Mucosa of descending colon (tissue), 3 donors: ENCODE results near the gene LGI1. TPM values are rescaled to one million over a fixed set of nuclear protein-coding genes. Genes with fewer than 3 reads are reported as not detected.

Experiments used
- ATAC-seq: fragments of 200-7000 bp; cut with Tn5 transposase; one replicate; pipeline ENCODE4 v1.9.1; 2020; ENCODE audit warnings: mild to moderate bottlenecking, moderate library complexity
- DNase-seq, 3 donors: peaks; one replicate each; pipeline ENCODE4 v3.0.0-alpha.2; 2020
- H3K36me3 ChIP-seq: fragments of 200-600 bp; one replicate; pipeline ENCODE4 v1.8.0; 2021; ENCODE audit warnings: low read depth, mild to moderate bottlenecking
- H3K4me1 ChIP-seq: fragments of 200-600 bp; one replicate; pipeline ENCODE4 v1.8.0; 2021; ENCODE audit warnings: low read depth, mild to moderate bottlenecking
- H3K4me3 ChIP-seq: fragments of 200-600 bp; one replicate; pipeline ENCODE4 v1.8.0; 2021; ENCODE audit warnings: mild to moderate bottlenecking
- H3K9me3 ChIP-seq: fragments of 200-600 bp; one replicate; pipeline ENCODE4 v1.8.0; 2021; ENCODE audit warnings: mild to moderate bottlenecking
- CTCF ChIP-seq: fragments of 200-600 bp; IDR thresholded peaks from one replicate; pipeline ENCODE4 v1.8.0; 2022; ENCODE audit warnings: antibody characterized with exemption, mild to moderate bottlenecking
- intact Hi-C, 2 donors: fragments of 100-400 bp; cut with DNase I in 1 of 2; cut with micrococcal nuclease in 1 of 2; formaldehyde crosslinking; loops; one replicate each; pipeline versions ENCODE4 v1.11.0 to v1.11.1; 2022; cut with DNase I, micrococcal nuclease
- total RNA-seq, 3 donors: library from RNA; stranded (reverse); fragmentation: NEBNext Ultra II Directional in 2 of 3; extraction: Animal tissue kit (Norgen Biotek cat#: 25700) in 2 of 3; gene quantifications; one replicate each; pipeline versions ENCODE4 v1.2.1 to v1.2.4, GENCODE V29; 2021 to 2023
- donor health status: DM: no; HTN: no; CAD: no; lungs with moderate emphysema.
- donor health status: DM: no; HTN: no; CAD: no.
- donor health status: DM: no; HTN: yes; CAD: no.

Gene LGI1
- total RNA-seq, 3 donors from 2014 or later = 0.69 to 6.3 (median 1.3) TPM

GRCh38 chr10:93726024-93726423 lies 31.7 kb upstream of the LGI1 start:
- DNase-seq = no peak
- no peaks in the 10 kb centered on the region for H3K36me3 ChIP-seq
- ATAC-seq = no peak
- H3K9me3 ChIP-seq = no peaks in the 10 kb centered on the region
- H3K4me1 ChIP-seq = no peaks in the 10 kb centered on the region
- intact Hi-C loops = no loop called here
- no peak for TF ChIP-seq CTCF
- H3K4me3 ChIP-seq = no peak overlapping the region

- Histone ChIP-seq H3K4me1 (peaks cover 6% of the 10 kb centered on the region), H3K4me3 (no peak overlapping the region), H3K36me3 (no peaks in the 10 kb centered on the region), H3K9me3 (no peaks in the 10 kb centered on the region)
- intact Hi-C loops = no loop called here
- no peak for TF ChIP-seq CTCF
- no peak for DNase-seq
- ATAC-seq = no peak
These were observed 16.4 kb upstream of the LGI1 start for GRCh38 chr10:93741367-93741766.

GRCh38 chr10:93742633-93743349 lies 14.9 kb upstream of the LGI1 start:
- Histone ChIP-seq H3K9me3 (no peaks in the 10 kb centered on the region), H3K4me3 (no peak overlapping the region), H3K36me3 (no peaks in the 10 kb centered on the region), H3K4me1 (peaks cover 6% of the 10 kb centered on the region)
- ATAC-seq (peak; percentile 70), DNase-seq (no peak)
- no peak for TF ChIP-seq CTCF
- intact Hi-C loops = no loop called here

GRCh38 chr10:93745408-93746065 lies 12.2 kb upstream of the LGI1 start:
- ATAC-seq = peak; percentile 45
- H3K4me1 ChIP-seq = peaks cover 11% of the 10 kb centered on the region
- H3K36me3 ChIP-seq = no peaks in the 10 kb centered on the region
- intact Hi-C loops = no loop called here
- DNase-seq = peak in 1 of 3 donors; percentile 19
- H3K9me3 ChIP-seq = no peaks in the 10 kb centered on the region
- H3K4me3 ChIP-seq = no peak overlapping the region
- TF ChIP-seq CTCF = no peak

- Histone ChIP-seq H3K9me3 (no peaks in the 10 kb centered on the region), H3K4me3 (no peak overlapping the region), H3K36me3 (no peaks in the 10 kb centered on the region), H3K4me1 (peaks cover 23% of the 10 kb centered on the region)
- intact Hi-C loops = no loop called here
- no peak for TF ChIP-seq CTCF
- DNase-seq (peak in 2 of 3 donors; percentile 50 to 51), ATAC-seq (peak; percentile 53)
These were observed 10.9 kb upstream of the LGI1 start for GRCh38 chr10:93746844-93747284.
